CD4-positive, alpha-beta memory T cell (primary cell): ENCODE data around the gene PLK5. TPM values are rescaled to one million over a fixed set of nuclear protein-coding genes. Genes with fewer than 3 reads are reported as not detected.

ENCODE experiments used
- CTCF ChIA-PET: fragments of 350-600 bp; sonication (Branson Sonifier 250); formaldehyde crosslinking; loops from one replicate; lab custom pipeline; 2021; ENCODE audit warnings: inconsistent platforms; ENCODE audit not compliant: partially characterized antibody; lab: Charles Lee
- POLR2A ChIA-PET: fragments of 350-600 bp; sonication (Branson Sonifier 250); formaldehyde crosslinking; loops from one replicate; lab custom pipeline; 2021; ENCODE audit not compliant: partially characterized antibody; lab: Charles Lee
- DNase-seq, 5 donors: peaks; one replicate each; pipeline versions ENCODE4 v3.0.0 to v3.0.0-alpha.2; 2020 to 2022; ENCODE audit warnings: mixed read lengths in 1 of 5
- H3K27ac ChIP-seq: one replicate; pipeline ENCODE4 v1.7.0; 2013; ENCODE audit warnings: low read depth, low read length
- H3K27me3 ChIP-seq: 2 replicates; pipeline ENCODE4 v1.7.0; 2013; ENCODE audit warnings: mild to moderate bottlenecking, low read length, moderate library complexity; ENCODE audit not compliant: insufficient read depth
- H3K36me3 ChIP-seq: 2 replicates; pipeline ENCODE4 v1.7.0; 2013; ENCODE audit warnings: mild to moderate bottlenecking, low read length, moderate library complexity; ENCODE audit not compliant: insufficient read depth
- H3K4me1 ChIP-seq: 2 replicates; pipeline ENCODE4 v1.7.0; 2013; ENCODE audit warnings: mild to moderate bottlenecking, low read length, moderate library complexity; ENCODE audit not compliant: insufficient read depth
- H3K4me3 ChIP-seq, 2 donors: one replicate each; pipeline ENCODE4 v1.7.0; 2013; ENCODE audit warnings: low read length in 2 of 2, mild to moderate bottlenecking in 1 of 2
- H3K9me3 ChIP-seq, 2 donors: one replicate each; pipeline ENCODE4 v1.7.0; 2013; ENCODE audit warnings: low read length in 2 of 2, control low read depth in 1 of 2; ENCODE audit not compliant: control insufficient read depth in 1 of 2
- H3K27ac Mint-ChIP-seq, 7 donors: one replicate each; pipeline ENCODE4 v1.8.0; 2020 to 2021; ENCODE audit warnings: mixed read lengths in 7 of 7, mild to moderate bottlenecking in 6 of 7, inconsistent platforms in 3 of 7, moderate library complexity in 3 of 7
- H3K27me3 Mint-ChIP-seq, 2 donors: one replicate each; pipeline ENCODE4 v1.8.0; 2020 to 2021; ENCODE audit warnings: mixed read lengths in 2 of 2
- H3K36me3 Mint-ChIP-seq, 2 donors: one replicate each; pipeline ENCODE4 v1.8.0; 2020 to 2021; ENCODE audit warnings: mixed read lengths in 2 of 2, inconsistent platforms in 1 of 2, mild to moderate bottlenecking in 1 of 2
- H3K4me1 Mint-ChIP-seq, 4 donors: one replicate each; pipeline ENCODE4 v1.8.0; 2020 to 2021; ENCODE audit warnings: mixed read lengths in 4 of 4, mild to moderate bottlenecking in 1 of 4
- H3K4me3 Mint-ChIP-seq, 8 donors: one replicate each; pipeline ENCODE4 v1.8.0; 2020 to 2021; ENCODE audit warnings: mixed read lengths in 8 of 8, mild to moderate bottlenecking in 7 of 8, moderate library complexity in 6 of 8, inconsistent platforms in 3 of 8
- H3K9me3 Mint-ChIP-seq, 8 donors: one replicate each; pipeline ENCODE4 v1.8.0; 2020 to 2021; ENCODE audit warnings: mixed read lengths in 8 of 8, mild to moderate bottlenecking in 5 of 8, inconsistent platforms in 3 of 8, moderate library complexity in 1 of 8
- intact Hi-C: fragments of 100-400 bp; cut with micrococcal nuclease; formaldehyde crosslinking; loops from one replicate; pipeline ENCODE4 v1.15.1; 2023
- polyA plus RNA-seq, 2 donors: library from polyadenylated mRNA; unstranded; fragments of 300-500 nt; fragmentation: Illumina TruSeq; gene quantifications; one replicate each; pipeline ENCODE4 v1.2.3, GENCODE V29; 2021
- total RNA-seq, 2 experiments: library from RNA; stranded (reverse); gene quantifications; one replicate each; pipeline ENCODE4 v1.2.3, GENCODE V29; 2021

PLK5 gene
- total and polyA plus RNA-seq, 4 experiments from 2014 or later = not detected

- intact Hi-C loops = loop anchor here (2.0 kb wide), 1 partner anchor 161 kb away; the partner anchor contains the start of gene TCF3
- Histone ChIP-seq H3K9me3 (no peaks in the 10 kb centered on the region), H3K27ac (no peak overlapping the region), H3K27me3 (no peaks in the 10 kb centered on the region), H3K4me3 (no peak overlapping the region), H3K4me1 (peaks cover 15% of the 10 kb centered on the region), H3K36me3 (no peaks in the 10 kb centered on the region)
- DNase-seq = peak in 1 of 5 donors; percentile 23
- Mint-ChIP-seq H3K36me3 (peaks cover 0 to 3% of the 10 kb centered on the region in 2 donors), H3K9me3 (peaks cover 0 to 1% (median 0%) of the 10 kb centered on the region in 8 donors), H3K4me1 (peaks cover 3 to 18% (median 10%) of the 10 kb centered on the region in 4 donors), H3K27ac (peak overlapping the region in 4 of 7 donors; percentile 36 to 74 (median 50)), H3K27me3 (peaks cover 0 to 3% of the 10 kb centered on the region in 2 donors), H3K4me3 (peak overlapping the region; percentile 62 to 84 (median 75))
- CTCF ChIA-PET = interaction anchor here (1.0 to 1.2 kb wide), 2 partner anchors 12 to 17 kb away, joined by 3 to 4 read pairs; no protein-coding TSS in a partner anchor
- POLR2A ChIA-PET = no interaction called here
These were observed 32.1 kb upstream of the PLK5 start for GRCh38 chr19:1491849-1492170.

GRCh38 chr19:1492474-1493006, 31.3 kb upstream of the PLK5 start:
- Mint-ChIP-seq H3K27me3 (peaks cover 0 to 3% of the 10 kb centered on the region in 2 donors), H3K9me3 (peaks cover 0 to 1% (median 0%) of the 10 kb centered on the region in 8 donors), H3K4me3 (peak overlapping the region in 1 of 8 donors; percentile 81), H3K4me1 (peaks cover 3 to 18% (median 10%) of the 10 kb centered on the region in 4 donors), H3K36me3 (peaks cover 0 to 3% of the 10 kb centered on the region in 2 donors), H3K27ac (peak overlapping the region in 2 of 7 donors; percentile 17 to 64)
- no peaks in the 10 kb centered on the region for H3K27me3 ChIP-seq
- no peak overlapping the region for H3K27ac ChIP-seq
- peaks cover 15% of the 10 kb centered on the region for H3K4me1 ChIP-seq
- H3K4me3 ChIP-seq = no peak overlapping the region
- no peaks in the 10 kb centered on the region for H3K36me3 ChIP-seq
- peak in 1 of 5 donors; percentile 18 for DNase-seq
- ChIA-PET CTCF (no interaction called here), POLR2A (no interaction called here)
- intact Hi-C loops = no loop called here
- no peaks in the 10 kb centered on the region for H3K9me3 ChIP-seq

GRCh38 chr19:1494115-1494815, 29.6 kb upstream of the PLK5 start:
- no peak overlapping the region for H3K4me3 ChIP-seq
- H3K27me3 Mint-ChIP-seq = peaks cover 0 to 3% of the 10 kb centered on the region in 2 donors
- POLR2A ChIA-PET = no interaction called here
- H3K4me3 Mint-ChIP-seq = no peak overlapping the region
- H3K9me3 Mint-ChIP-seq = peaks cover 0 to 1% (median 0%) of the 10 kb centered on the region in 8 donors
- H3K9me3 ChIP-seq = no peaks in the 10 kb centered on the region
- no peaks in the 10 kb centered on the region for H3K36me3 ChIP-seq
- CTCF ChIA-PET = no interaction called here
- H3K27ac ChIP-seq = no peak overlapping the region
- peak in 1 of 5 donors; percentile 31 for DNase-seq
- peaks cover 3 to 17% (median 10%) of the 10 kb centered on the region in 4 donors for H3K4me1 Mint-ChIP-seq
- no peaks in the 10 kb centered on the region for H3K27me3 ChIP-seq
- H3K4me1 ChIP-seq = peaks cover 15% of the 10 kb centered on the region
- intact Hi-C loops = no loop called here
- peaks cover 0 to 3% of the 10 kb centered on the region in 2 donors for H3K36me3 Mint-ChIP-seq
- H3K27ac Mint-ChIP-seq = peak overlapping the region in 1 of 7 donors; percentile 64

- Mint-ChIP-seq H3K4me3 (no peak overlapping the region), H3K27ac (no peak overlapping the region), H3K9me3 (peaks cover 0 to 1% (median 0%) of the 10 kb centered on the region in 8 donors), H3K36me3 (peaks cover 0 to 3% of the 10 kb centered on the region in 2 donors), H3K4me1 (peaks cover 3 to 11% (median 6%) of the 10 kb centered on the region in 4 donors), H3K27me3 (peaks cover 0 to 3% of the 10 kb centered on the region in 2 donors)
- intact Hi-C loops = no loop called here
- H3K36me3 ChIP-seq = no peaks in the 10 kb centered on the region
- H3K27ac ChIP-seq = no peak overlapping the region
- ChIA-PET CTCF (no interaction called here), POLR2A (no interaction called here)
- H3K9me3 ChIP-seq = no peaks in the 10 kb centered on the region
- peak in 1 of 5 donors; percentile 35 for DNase-seq
- H3K27me3 ChIP-seq = no peaks in the 10 kb centered on the region
- H3K4me3 ChIP-seq = no peak overlapping the region
- H3K4me1 ChIP-seq = peaks cover 6% of the 10 kb centered on the region
These were observed 28.7 kb upstream of the PLK5 start for GRCh38 chr19:1495051-1495798.

- H3K9me3 Mint-ChIP-seq = no peaks in the 10 kb centered on the region
- peak in 1 of 5 donors; percentile 16 for DNase-seq
- ChIA-PET POLR2A (no interaction called here), CTCF (no interaction called here)
- Histone ChIP-seq H3K4me1 (peaks cover 6% of the 10 kb centered on the region), H3K4me3 (no peak overlapping the region), H3K9me3 (no peaks in the 10 kb centered on the region), H3K27me3 (no peaks in the 10 kb centered on the region), H3K27ac (no peak overlapping the region), H3K36me3 (no peaks in the 10 kb centered on the region)
- no peak overlapping the region for H3K4me3 Mint-ChIP-seq
- no peaks in the 10 kb centered on the region for H3K27me3 Mint-ChIP-seq
- peak overlapping the region in 1 of 7 donors; percentile 75 for H3K27ac Mint-ChIP-seq
- H3K4me1 Mint-ChIP-seq = peaks cover 0 to 7% (median 1%) of the 10 kb centered on the region in 4 donors
- no peaks in the 10 kb centered on the region for H3K36me3 Mint-ChIP-seq
- intact Hi-C loops = no loop called here
These were observed 27.8 kb upstream of the PLK5 start for GRCh38 chr19:1495799-1496713.

GRCh38 chr19:1496714-1497577, 26.9 kb upstream of the PLK5 start:
- Histone ChIP-seq H3K27me3 (no peaks in the 10 kb centered on the region), H3K9me3 (no peaks in the 10 kb centered on the region), H3K4me1 (no peaks in the 10 kb centered on the region), H3K4me3 (no peak overlapping the region), H3K27ac (no peak overlapping the region), H3K36me3 (no peaks in the 10 kb centered on the region)
- peaks cover 0 to 2% (median 0%) of the 10 kb centered on the region in 4 donors for H3K4me1 Mint-ChIP-seq
- peak in 1 of 5 donors; percentile 9 for DNase-seq
- peak overlapping the region in 1 of 7 donors; percentile 75 for H3K27ac Mint-ChIP-seq
- no peaks in the 10 kb centered on the region for H3K36me3 Mint-ChIP-seq
- H3K27me3 Mint-ChIP-seq = no peaks in the 10 kb centered on the region
- H3K9me3 Mint-ChIP-seq = no peaks in the 10 kb centered on the region
- no peak overlapping the region for H3K4me3 Mint-ChIP-seq
- CTCF ChIA-PET = no interaction called here
- intact Hi-C loops = no loop called here
- POLR2A ChIA-PET = no interaction called here
